GM18858 (cell line): ENCODE data around the gene ALG1.
A peak's percentile ranks its signal among the peaks of the same experiment; 100 is the strongest.
"Not testable (repeated sequence)": the region's sequence is repeated elsewhere in the genome, so short reads cannot be mapped to it uniquely, and the experiment has no call there.

ENCODE experiments used
- ATAC-seq: cut with Tn5 transposase; IDR thresholded peaks from one replicate; pipeline ENCODE4 v1.9.1; 2021; ENCODE audit not compliant: unreplicated experiment

The ALG1 gene

DNA sequence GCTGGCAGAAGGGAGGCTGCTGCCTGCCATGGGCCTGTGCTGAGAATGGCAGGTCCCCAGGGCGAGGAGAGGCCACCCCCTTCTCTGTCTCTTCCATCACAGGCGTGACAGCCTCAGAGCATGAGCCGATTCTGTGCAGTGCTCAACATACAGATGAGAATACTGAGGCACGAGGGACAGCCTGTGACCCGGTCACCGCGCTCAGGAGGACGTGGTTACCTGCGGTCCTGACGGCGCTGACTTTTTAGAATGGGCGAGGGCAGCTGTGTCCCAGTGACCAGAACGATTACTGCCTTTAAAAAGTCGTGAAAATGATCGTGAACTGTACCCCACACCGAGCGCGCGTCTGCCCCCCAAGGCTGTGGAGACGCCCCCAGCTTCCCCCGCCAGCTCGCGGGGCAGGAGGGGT is 25.4 kb downstream of the ALG1 start:
- not testable (repeated sequence) for ATAC-seq

GRCh38 chr16:5097470-5098220 is 26.0 kb downstream of the ALG1 start, which contains the start of gene EEF2KMT:
Gene EEF2KMT, minus strand, starts transcription at chr16:5097795. Its CDS starts 56 bp downstream, at chr16:5097739.
- peak; percentile 46 for ATAC-seq

- peak; percentile 80 for ATAC-seq
Observed at GRCh38 chr16:5098221-5099159, 26.8 kb downstream of the ALG1 start.

DNA sequence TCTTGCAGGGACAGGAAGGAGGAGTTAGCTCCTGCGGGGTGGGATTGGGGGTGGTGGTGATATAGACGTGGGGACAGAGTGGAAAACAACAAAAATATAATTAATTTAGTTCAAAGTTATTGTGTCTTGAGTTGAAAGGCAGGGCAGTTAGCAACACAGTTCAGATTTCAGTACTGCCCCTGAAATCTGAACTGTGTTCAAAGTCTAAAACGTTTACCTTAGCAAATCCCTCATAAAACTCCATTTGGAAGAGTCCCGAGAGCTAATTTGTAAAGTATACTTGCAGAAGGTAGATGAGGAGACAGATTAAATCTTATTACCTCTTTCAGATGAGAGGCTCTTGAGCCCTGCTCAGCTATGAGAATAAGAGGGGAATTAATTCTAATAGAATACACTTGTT is 27.5 kb downstream of the ALG1 start:
- not testable (repeated sequence) for ATAC-seq

GRCh38 chr16:5103296-5104032 is 31.8 kb downstream of the ALG1 start:
- not testable (repeated sequence) for ATAC-seq

GRCh38 chr16:5105039-5105438 is 33.4 kb downstream of the ALG1 start:
- ATAC-seq: not testable (repeated sequence)

GRCh38 chr16:5108505-5109158 is 37.0 kb downstream of the ALG1 start:
- ATAC-seq: no peak

DNA sequence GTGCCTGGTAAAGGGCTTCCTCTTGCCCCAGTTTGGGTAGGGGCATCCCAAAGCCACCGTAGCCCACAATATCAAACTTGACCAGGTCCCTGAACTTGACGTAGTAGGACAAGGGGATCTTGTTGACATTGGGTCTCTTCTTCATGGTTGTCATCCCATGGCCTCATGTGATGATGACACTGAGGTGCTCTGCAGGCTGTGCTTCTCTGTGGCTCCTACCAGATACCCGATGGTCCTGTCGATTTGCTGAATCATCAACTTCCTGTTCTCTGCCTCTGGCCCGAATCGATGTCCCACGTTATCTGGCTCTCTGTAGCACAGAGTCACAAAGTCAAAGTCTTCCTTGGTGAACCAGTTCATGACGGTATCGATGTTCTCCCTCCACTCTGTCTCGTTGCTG is 39.3 kb downstream of the ALG1 start:
- ATAC-seq: not testable (repeated sequence)

- ATAC-seq: not testable (repeated sequence)
Observed at GRCh38 chr16:5116780-5117295, 45.2 kb downstream of the ALG1 start.

DNA sequence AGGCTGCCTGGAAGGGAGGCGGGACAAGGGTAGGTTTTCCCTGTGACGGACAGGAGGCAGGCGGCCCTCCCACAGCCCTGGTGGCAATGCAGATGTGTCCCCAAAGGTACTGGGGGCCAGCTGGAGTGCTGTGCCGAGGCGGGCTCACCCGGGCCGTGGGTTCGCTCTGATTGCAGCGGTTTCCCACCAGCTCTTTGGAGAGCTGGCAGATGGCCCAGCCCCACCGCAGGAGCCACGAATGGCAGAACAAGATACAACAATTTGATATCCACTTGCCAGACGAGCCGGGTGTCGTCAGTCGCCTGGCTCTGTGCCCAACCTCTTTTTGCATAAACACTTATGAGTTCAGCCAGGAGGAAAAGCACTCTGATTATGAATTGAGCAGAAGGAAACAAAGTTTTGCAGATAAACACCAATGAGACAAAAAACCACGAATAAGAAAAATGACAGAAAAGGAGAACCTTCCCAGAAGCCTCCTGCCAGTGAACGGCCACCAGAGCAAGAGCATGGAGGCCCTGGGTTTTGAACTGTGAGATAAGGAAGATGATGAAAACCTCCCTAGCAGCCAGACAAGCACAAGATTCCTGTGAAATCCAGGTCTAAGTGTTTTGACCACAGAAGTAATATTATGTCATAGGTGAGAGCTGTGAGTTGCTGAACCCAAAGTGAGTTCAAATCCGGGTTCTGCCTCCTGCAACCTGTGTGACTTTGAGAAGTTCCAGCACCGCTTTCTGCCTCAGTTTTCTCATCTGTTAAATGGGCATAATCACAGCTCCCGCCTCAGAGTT is 45.9 kb downstream of the ALG1 start:
- not testable (repeated sequence) for ATAC-seq

DNA sequence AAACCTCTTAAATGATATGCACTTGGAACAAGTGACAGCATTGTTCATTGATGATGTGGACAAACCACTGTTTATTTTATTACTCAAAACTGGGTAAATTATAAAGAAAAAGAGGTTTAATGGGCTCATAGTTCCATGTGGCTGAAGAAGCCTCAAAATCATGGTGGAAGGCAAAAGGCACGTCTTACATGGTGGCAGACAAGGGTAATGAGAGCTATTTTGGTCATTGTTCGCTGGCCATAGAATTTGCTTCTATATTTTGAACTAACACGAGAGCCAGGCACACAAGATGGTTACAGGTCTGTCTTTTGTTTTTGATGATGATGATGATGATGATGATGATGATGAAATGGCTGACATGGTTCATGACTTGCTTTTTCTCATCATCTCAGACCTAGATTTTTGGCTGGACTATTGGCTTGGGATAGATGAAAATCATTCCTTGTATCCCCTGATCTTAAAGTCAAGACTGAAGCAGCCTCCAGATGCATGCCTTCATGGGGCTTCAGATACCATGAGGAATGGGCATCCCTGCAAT is 59.9 kb downstream of the ALG1 start:
- not testable (repeated sequence) for ATAC-seq

- ATAC-seq: not testable (repeated sequence)
Observed at GRCh38 chr16:5132915-5133600, 61.4 kb downstream of the ALG1 start.

DNA sequence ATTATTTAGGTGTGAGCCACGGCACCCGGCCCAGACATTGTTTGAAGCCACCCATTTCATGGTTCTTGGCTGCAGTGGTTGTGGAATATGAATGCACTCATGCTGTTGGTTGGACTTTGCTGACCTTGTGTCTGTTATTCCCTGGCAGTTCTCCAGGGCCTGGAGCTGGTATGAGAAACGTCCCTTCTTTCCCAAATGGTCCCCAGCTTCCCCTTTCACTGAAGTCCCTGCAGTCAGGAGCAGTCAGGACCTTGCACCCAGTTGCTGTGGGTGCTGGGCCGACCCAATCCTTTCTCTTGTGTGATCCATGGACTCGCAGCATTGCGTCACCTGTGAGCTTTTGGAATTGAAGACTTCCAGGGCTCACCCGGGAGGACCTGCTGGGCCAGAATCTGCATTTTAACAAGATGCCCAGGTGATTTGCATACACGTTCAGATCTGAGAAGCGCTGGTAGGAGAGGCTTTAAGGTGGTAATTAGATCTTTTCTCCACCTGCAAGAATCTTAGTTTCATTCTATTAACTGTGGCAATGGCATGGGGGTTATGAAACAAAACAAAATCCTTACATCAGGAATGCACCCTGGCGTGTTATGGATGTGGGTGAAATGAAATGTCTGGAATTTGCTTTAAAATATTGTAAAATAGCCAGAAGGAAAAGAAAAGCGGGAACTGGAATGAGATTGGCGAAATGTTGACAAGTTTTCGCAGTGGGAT is 63.3 kb downstream of the ALG1 start:
- ATAC-seq: not testable (repeated sequence)
